Breast epithelium (tissue), 4 donors: ENCODE data around the gene PRSS2. TPM values are rescaled to one million over a fixed set of nuclear protein-coding genes. Genes with fewer than 3 reads are reported as not detected.

ENCODE experiments used
- DNase-seq, 2 donors: peaks; one replicate each; pipeline ENCODE4 v3.0.0-alpha.2; 2019; ENCODE audit warnings: low spot score in 2 of 2
- H3K27ac ChIP-seq, 2 donors: fragments of 200-600 bp; sonication (generic) in 1 of 2; one replicate each; pipeline ENCODE4 v1.5.1; 2016 to 2019; ENCODE audit warnings: mild to moderate bottlenecking in 1 of 2
- H3K27me3 ChIP-seq, 2 donors: fragments of 200-600 bp; sonication (generic) in 1 of 2; one replicate each; pipeline versions ENCODE4 v1.5.1 to v1.6.0; 2017 to 2019; ENCODE audit warnings: control low read depth in 1 of 2, mild to moderate bottlenecking in 1 of 2
- H3K36me3 ChIP-seq: fragments of 200-600 bp; one replicate; pipeline ENCODE4 v1.5.1; 2019
- H3K4me1 ChIP-seq, 2 donors: fragments of 200-600 bp; sonication (generic); one replicate each; pipeline ENCODE4 v1.5.1; 2016 to 2019; ENCODE audit warnings: control low read depth in 1 of 2
- H3K4me3 ChIP-seq, 3 donors: fragments of 200-600 bp; sonication (generic); 1 replicate in 2 of 3; 2 replicates in 1 of 3; pipeline ENCODE4 v1.5.1; 2016 to 2019; ENCODE audit warnings: mild to moderate bottlenecking in 3 of 3, moderate library complexity in 2 of 3
- H3K9me3 ChIP-seq, 2 donors: fragments of 200-600 bp; sonication (generic) in 1 of 2; one replicate each; pipeline ENCODE4 v1.5.1; 2016 to 2019; ENCODE audit warnings: control low read depth in 1 of 2
- POLR2A ChIP-seq: fragments of 450-650 bp; IDR thresholded peaks from one replicate; pipeline ENCODE4 v1.6.1; 2016; ENCODE audit warnings: antibody characterized with exemption, mild to moderate bottlenecking, moderate library complexity
- POLR2AphosphoS5 ChIP-seq, 3 donors: sonication (generic); formaldehyde crosslinking; IDR thresholded peaks; one replicate each; pipeline ENCODE4 v1.6.1; 2017; ENCODE audit warnings: antibody characterized with exemption in 3 of 3
- intact Hi-C: fragments of 100-400 bp; cut with DNase I; formaldehyde crosslinking; loops from one replicate; pipeline ENCODE4 v1.15.1; 2023; ENCODE audit warnings: low total_unique reads
- total RNA-seq, 3 donors: library from RNA; depleted of rRNA; stranded (reverse); fragments of >200 nt; gene quantifications; one replicate each; pipeline ENCODE4 v1.1.0, GENCODE V29; 2016
- TF ChIP-seq, protein P1 (sequence below), 3 donors: fragments of 450-650 bp; IDR thresholded peaks; one replicate each; pipeline ENCODE4 v1.5.1; 2016 to 2017; ENCODE audit warnings: antibody characterized with exemption in 3 of 3, mild to moderate bottlenecking in 3 of 3, moderate library complexity in 3 of 3

Gene PRSS2
- total RNA-seq, 3 donors from 2014 or later = not detected

DNA sequence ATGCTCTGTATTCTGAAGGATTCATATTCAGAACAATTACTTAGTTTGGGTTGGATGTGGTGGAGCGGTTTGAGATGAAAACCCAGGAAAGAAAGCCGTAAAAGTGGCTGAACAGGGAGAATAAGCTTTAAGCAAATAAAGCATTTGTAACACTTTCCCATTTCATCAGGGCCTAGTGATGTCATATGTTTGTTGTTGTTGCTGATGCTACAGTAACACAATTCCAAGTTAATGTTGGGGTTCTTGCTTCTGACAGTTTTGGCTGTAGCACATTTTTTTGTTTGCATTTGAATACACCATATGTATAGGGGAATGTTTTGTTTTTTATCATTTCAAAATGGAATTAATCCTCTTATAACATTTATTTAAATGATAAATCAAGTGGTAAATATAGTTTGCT, 43.7 kb downstream of the PRSS2 start:
- Histone ChIP-seq H3K27ac (no peak overlapping the region), H3K4me1 (no peaks in the 10 kb centered on the region), H3K9me3 (no peaks in the 10 kb centered on the region), H3K27me3 (peaks cover 0 to 20% of the 10 kb centered on the region in 2 donors), H3K4me3 (no peak overlapping the region), H3K36me3 (no peaks in the 10 kb centered on the region)
- DNase-seq = no peak
- TF ChIP-seq, protein P1, sequence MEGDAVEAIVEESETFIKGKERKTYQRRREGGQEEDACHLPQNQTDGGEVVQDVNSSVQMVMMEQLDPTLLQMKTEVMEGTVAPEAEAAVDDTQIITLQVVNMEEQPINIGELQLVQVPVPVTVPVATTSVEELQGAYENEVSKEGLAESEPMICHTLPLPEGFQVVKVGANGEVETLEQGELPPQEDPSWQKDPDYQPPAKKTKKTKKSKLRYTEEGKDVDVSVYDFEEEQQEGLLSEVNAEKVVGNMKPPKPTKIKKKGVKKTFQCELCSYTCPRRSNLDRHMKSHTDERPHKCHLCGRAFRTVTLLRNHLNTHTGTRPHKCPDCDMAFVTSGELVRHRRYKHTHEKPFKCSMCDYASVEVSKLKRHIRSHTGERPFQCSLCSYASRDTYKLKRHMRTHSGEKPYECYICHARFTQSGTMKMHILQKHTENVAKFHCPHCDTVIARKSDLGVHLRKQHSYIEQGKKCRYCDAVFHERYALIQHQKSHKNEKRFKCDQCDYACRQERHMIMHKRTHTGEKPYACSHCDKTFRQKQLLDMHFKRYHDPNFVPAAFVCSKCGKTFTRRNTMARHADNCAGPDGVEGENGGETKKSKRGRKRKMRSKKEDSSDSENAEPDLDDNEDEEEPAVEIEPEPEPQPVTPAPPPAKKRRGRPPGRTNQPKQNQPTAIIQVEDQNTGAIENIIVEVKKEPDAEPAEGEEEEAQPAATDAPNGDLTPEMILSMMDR (IDR thresholded peaks at IDR 0.05) = no peak
- TF ChIP-seq POLR2AphosphoS5 (IDR thresholded peaks at IDR 0.05) = no peak
- TF ChIP-seq POLR2A = no peak
- intact Hi-C loops = no loop called here

DNA sequence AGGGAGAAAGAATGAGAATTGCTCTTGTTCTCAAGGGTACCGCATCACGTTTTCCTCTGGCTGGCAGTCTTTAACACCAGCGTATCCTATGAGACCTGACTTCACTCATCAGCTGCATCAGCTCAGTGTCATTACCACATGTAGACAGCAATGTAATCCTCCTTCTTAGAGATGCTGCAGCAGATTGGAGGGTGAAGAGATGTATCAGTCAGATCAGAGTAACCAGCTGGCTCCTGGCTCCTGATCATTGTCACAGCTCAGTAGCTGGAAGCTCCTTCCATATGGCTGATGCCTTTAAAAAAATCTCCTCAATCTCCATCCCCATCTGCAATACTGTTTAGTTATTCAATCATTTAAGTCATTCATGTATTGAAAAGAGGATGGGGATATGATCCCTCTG, 44.4 kb downstream of the PRSS2 start:
- intact Hi-C loops = no loop called here
- no peaks in the 10 kb centered on the region for H3K9me3 ChIP-seq
- H3K27ac ChIP-seq = no peak overlapping the region
- H3K27me3 ChIP-seq = peaks cover 0 to 20% of the 10 kb centered on the region in 2 donors
- H3K36me3 ChIP-seq = no peaks in the 10 kb centered on the region
- TF ChIP-seq POLR2AphosphoS5 (IDR thresholded peaks at IDR 0.05) = no peak
- no peak for TF ChIP-seq POLR2A
- TF ChIP-seq, protein P1 (IDR thresholded peaks at IDR 0.05) = no peak
- no peak for DNase-seq
- no peaks in the 10 kb centered on the region for H3K4me1 ChIP-seq
- H3K4me3 ChIP-seq = no peak overlapping the region

DNA sequence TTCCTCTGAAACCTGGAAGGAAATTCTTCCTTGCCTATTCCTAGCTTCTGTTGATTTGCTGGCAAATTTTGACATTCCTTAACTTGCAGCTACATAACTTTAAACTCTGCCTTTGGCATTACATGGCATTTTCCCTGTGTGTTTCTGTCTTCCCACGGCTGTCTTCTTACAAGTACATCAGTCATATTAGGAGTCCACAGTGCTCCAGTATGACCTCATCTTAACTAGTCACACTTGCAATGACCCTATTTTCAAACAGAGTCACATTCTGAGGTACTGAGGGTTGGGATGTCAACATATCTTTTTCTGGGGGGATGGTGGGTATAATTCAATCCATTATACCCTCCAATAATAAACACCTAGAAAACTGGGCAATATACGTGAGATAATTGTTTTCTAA, 46.7 kb downstream of the PRSS2 start:
- intact Hi-C loops = no loop called here

DNA sequence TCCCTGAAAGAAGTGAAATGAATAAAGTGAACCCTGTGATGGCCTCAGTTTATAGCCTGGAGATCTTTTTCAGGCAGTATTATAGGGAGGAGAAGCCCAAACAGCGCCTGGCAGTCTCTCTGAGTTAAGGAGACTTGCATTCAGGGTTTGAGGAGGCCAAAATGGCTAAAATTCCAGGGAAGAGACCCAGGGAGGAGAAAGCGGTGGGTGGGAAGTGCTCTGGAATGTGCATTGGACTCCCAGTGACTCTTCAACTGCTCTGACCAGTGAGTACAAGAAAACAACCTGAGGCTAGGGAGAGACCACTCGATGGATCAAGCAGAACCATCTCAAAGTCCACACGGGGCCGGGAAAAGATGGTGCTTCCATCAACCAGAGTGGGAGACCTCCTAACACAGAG, 48.8 kb downstream of the PRSS2 start:
- DNase-seq = no peak
- peaks cover 0 to 4% of the 10 kb centered on the region in 2 donors for H3K27me3 ChIP-seq
- no peak overlapping the region for H3K27ac ChIP-seq
- H3K4me1 ChIP-seq = no peaks in the 10 kb centered on the region
- H3K4me3 ChIP-seq = no peak overlapping the region
- TF ChIP-seq, protein P1 (IDR thresholded peaks at IDR 0.05) = no peak
- TF ChIP-seq POLR2AphosphoS5 (IDR thresholded peaks at IDR 0.05) (no peak), POLR2A (no peak)
- intact Hi-C loops = no loop called here
- H3K36me3 ChIP-seq = no peaks in the 10 kb centered on the region
- peaks cover 0 to 8% of the 10 kb centered on the region in 2 donors for H3K9me3 ChIP-seq

More for the DNA sequence above, 46.7 kb downstream of the PRSS2 start:
- Histone ChIP-seq H3K36me3 (no peaks in the 10 kb centered on the region), H3K9me3 (no peaks in the 10 kb centered on the region), H3K27ac (no peak overlapping the region), H3K4me1 (no peaks in the 10 kb centered on the region), H3K4me3 (no peak overlapping the region), H3K27me3 (peaks cover 0 to 11% of the 10 kb centered on the region in 2 donors)
- DNase-seq = no peak
- no peak for TF ChIP-seq POLR2A
- no peak for TF ChIP-seq POLR2AphosphoS5 (IDR thresholded peaks at IDR 0.05)
- TF ChIP-seq, protein P1 (IDR thresholded peaks at IDR 0.05) = no peak

DNA sequence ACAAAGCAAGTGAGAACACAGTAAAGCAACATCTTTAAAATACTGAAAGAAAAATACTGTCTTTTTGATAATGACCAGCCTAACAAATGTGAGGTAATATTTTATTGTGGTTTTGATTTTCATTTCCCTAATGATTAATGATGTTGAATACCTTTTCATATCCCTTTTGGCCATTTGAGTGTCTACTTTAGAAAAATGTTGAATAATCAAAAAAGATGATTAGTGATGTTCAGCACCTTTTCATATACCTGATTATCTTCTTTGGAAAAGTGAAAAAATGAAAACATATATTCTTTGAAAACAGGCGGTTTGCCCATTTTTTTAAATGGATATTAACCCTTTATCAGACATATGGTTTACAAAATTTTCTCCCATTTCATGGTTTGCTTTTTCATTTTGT, 51.9 kb downstream of the PRSS2 start:
- no peaks in the 10 kb centered on the region for H3K4me1 ChIP-seq

More for the DNA sequence above, 51.9 kb downstream of the PRSS2 start:
- peaks cover 0 to 8% of the 10 kb centered on the region in 2 donors for H3K9me3 ChIP-seq
- no peak for DNase-seq
- peaks cover 0 to 2% of the 10 kb centered on the region in 2 donors for H3K27me3 ChIP-seq
- H3K27ac ChIP-seq = no peak overlapping the region
- intact Hi-C loops = no loop called here
- H3K36me3 ChIP-seq = no peaks in the 10 kb centered on the region
- TF ChIP-seq POLR2A (no peak), POLR2AphosphoS5 (IDR thresholded peaks at IDR 0.05) (no peak)
- TF ChIP-seq, protein P1 (IDR thresholded peaks at IDR 0.05) = no peak
- no peak overlapping the region for H3K4me3 ChIP-seq

Other genes starting within 250 kb of the PRSS2 start
- gene PRSS1, start 21.5 kb upstream of the PRSS2 start, total RNA-seq = not detected
- 10 to 100 TPM in 2 of 3 donors, 1 to 10 TPM in 1; 5.2 to 29.8 (median 29.6) TPM for gene EPHB6, start 84.1 kb downstream of the PRSS2 start, total RNA-seq
- 10 to 100 TPM in 2 of 3 donors, under 1 TPM in 1; under 0.01 to 19.8 (median 13.4) TPM for gene TRPV6, start 114.8 kb downstream of the PRSS2 start, total RNA-seq
- 1 to 10 TPM in 1 of 3 donors, under 1 TPM in 1, not detected in 1; 0.15 to 1.3 TPM for gene TRPV5, start 162.8 kb downstream of the PRSS2 start, total RNA-seq
- gene LLCFC1, start 168.5 kb downstream of the PRSS2 start, total RNA-seq = not detected
- 1 to 10 TPM in 2 of 3 donors, under 1 TPM in 1; 0.16 to 4.3 (median 2.2) TPM for gene KEL, start 191.4 kb downstream of the PRSS2 start, total RNA-seq